GM18858 (cell line): ENCODE measurements around the gene IFNK.
A peak's percentile ranks its signal among the peaks of the same experiment; 100 is the strongest.
"Not testable (repeated sequence)": the region's sequence is repeated elsewhere in the genome, so short reads cannot be mapped to it uniquely, and the experiment has no call there.

ENCODE experiments used
- ATAC-seq: cut with Tn5 transposase; IDR thresholded peaks from one replicate; pipeline ENCODE4 v1.9.1; 2021; ENCODE audit not compliant: unreplicated experiment

The IFNK gene, protein sequence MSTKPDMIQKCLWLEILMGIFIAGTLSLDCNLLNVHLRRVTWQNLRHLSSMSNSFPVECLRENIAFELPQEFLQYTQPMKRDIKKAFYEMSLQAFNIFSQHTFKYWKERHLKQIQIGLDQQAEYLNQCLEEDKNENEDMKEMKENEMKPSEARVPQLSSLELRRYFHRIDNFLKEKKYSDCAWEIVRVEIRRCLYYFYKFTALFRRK

GRCh38 chr9:27524236-27524635 lies at the start of gene IFNK:
TSS of gene IFNK (plus strand) at chr9:27524290. CDS start at chr9:27524337, 47 bp downstream.
- ATAC-seq = no peak

GRCh38 chr9:27474305-27474704 lies 49.8 kb upstream of the IFNK start:
- no peak for ATAC-seq

- no peak for ATAC-seq
These were observed 49.0 kb upstream of the IFNK start for GRCh38 chr9:27475057-27475595.

GRCh38 chr9:27476870-27477515 lies 47.1 kb upstream of the IFNK start:
- no peak for ATAC-seq

DNA sequence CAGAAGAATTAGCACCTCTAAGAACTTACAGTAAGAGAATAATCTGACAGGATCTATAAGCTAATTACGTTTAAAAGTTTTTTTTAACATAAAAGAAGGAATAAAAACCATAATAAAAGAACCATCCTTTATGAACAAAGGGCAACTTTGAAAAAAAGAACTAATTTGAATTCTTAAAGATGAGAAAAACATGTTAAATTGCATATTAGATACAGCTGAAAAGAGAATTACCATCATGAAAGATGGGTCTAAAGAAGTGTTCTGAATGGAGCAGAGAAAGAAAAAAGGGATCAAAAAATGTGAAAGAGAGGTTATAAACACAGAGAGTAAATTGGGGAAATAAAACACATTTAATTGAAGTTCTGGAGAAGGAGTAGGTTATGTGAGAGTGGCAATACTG lies 45.8 kb upstream of the IFNK start:
- no peak for ATAC-seq

GRCh38 chr9:27482709-27483108 lies 41.4 kb upstream of the IFNK start:
- no peak for ATAC-seq

DNA sequence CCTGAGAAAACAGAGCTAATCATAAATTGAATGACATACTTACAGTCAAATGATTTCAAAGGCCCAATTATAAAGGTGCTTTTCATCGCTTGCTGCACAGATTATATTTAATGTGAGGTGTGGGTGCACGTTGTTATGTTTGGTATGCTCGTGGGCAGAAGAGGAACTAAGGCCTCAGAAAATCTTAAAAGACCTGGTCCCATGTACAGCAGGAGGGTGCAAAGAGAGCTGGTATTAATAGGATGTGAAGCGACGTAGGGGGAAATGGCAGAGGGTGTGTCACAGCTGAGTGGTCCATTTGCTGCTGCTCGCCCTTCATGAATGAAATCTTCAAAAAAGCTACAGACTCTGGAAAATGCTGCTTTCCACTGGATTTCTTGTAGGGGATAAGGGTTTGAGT lies 40.5 kb upstream of the IFNK start:
- ATAC-seq = no peak

DNA sequence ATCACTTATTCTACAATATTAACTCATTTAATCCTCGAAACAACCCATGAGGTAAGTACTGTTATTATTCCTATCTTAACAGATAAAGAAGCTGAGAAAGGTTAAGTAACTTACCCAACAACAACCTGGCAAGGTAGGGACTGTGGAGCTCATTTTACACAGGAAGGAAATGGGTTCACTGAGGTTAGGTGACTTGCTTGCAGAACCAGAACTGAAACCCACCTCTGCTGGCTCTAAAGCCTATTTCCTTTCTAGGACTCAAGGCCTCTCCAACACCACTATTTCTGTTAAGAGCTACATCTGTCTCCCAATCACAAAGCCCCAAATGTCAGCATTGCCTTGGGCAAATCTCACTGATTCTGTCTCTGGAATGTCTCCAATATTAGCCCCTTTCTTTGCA lies 38.9 kb upstream of the IFNK start:
- ATAC-seq = peak; percentile 73

GRCh38 chr9:27487128-27487640 lies 36.9 kb upstream of the IFNK start:
- no peak for ATAC-seq

- ATAC-seq = no peak
These were observed 36.2 kb upstream of the IFNK start for GRCh38 chr9:27487927-27488326.

DNA sequence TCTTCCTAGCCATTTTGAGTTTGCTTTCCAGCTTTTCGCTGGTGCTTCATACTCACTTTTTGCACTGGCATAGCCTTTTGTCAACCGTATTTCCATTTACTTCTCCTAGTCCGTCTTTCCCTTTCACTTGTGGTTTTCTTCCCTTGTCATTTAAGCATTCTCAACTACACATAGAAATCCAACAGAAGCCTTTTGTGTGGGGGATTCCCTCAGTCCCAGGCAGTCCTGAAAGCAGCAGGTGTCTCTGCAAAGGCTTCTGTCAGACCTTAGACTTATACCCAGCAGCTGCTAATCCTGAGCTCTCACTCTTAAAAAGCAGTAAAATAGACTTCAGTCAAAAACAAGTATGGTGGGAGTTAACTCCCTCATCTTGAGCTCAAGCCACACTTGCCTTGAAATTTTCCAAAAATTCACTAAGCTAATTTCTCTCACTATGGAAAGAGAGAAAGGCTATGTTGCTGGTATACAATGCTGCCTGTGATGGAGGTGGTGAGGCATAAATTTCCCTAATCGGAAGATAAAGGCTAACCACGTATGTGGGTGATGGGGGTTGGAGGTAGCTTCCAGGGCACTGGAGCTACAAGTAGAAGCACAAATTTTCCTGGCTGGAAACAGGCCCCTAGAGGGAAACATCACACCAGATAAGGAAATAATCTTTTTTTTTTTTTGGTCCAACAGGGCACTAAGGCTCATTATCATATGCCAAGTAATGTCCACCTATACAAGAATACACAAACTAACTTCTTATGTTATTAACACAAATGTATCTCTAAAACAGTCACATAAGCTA lies 34.8 kb upstream of the IFNK start:
- ATAC-seq = peak; percentile 80

GRCh38 chr9:27491154-27491553 lies 32.9 kb upstream of the IFNK start:
- ATAC-seq = no peak

- ATAC-seq = no peak
These were observed 28.5 kb upstream of the IFNK start for GRCh38 chr9:27495480-27496134.

GRCh38 chr9:27496135-27496504 lies 28.0 kb upstream of the IFNK start:
- no peak for ATAC-seq

DNA sequence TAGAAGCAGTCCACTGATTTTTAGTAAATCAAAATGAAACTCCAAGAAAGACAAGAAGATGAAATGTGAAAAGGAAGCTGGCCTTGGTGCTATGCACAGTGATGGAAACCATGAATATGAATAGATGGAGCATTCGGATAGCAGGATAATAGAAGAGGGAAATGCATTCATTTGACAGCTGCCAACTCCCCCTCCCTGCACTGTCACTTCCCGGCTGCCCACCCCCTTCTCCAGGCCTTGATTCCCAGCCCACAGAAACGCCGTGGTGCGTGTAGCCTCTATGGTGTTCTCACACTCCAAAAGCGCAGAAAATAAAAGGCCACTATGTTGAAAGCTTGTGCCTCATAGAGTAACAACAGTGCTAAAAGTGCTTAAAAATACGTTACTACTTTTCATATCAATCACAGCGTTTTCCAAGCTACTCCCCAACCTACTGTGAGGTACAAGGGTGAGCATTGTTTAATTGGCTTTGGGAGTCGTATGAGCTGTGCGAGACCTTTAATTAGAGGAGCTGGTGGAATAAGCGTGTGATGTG lies 26.1 kb upstream of the IFNK start:
- ATAC-seq = no peak

DNA sequence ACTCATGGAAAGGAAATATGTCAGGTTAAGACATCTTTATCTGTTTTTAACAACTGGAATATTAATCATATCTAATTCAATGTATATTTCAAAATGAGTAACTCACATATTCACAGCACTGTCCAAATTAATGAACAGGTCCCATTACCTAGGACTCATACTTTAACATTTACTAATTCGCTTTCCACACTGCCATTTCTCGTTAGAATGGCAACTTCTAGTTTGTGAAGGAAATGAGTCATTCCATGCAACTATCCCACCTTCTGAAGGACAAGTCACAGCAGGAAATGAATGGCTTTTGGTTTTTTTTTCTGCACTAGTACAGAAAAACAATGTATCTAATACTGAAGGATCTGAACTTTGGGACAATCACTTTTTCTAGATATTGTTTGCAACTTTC lies 24.6 kb upstream of the IFNK start:
- peak; percentile 73 for ATAC-seq

GRCh38 chr9:27500902-27501301 lies 23.2 kb upstream of the IFNK start:
- not testable (repeated sequence) for ATAC-seq

GRCh38 chr9:27503623-27504022 lies 20.5 kb upstream of the IFNK start:
- ATAC-seq = no peak

DNA sequence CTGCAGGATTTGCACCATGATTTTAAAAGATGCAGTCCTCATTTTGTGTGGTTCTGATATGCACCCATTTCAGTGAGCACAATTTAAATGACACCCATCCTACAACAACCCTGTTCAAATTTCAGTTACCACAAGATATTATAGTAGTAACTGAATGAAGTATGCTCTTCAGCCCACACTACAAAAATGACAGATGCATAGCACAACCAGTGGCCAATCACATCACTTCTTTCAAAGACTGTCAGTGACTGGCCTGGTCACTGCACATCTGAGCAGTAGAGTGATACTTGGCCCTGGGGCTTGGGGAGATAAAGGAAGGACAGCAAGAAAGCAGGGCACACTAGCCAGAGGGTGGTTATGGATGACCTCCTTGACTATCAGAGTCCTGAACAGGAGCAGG lies 19.8 kb upstream of the IFNK start:
- ATAC-seq = no peak

- ATAC-seq = no peak
These were observed 18.3 kb upstream of the IFNK start for GRCh38 chr9:27505744-27506161.

GRCh38 chr9:27506981-27507380 lies 17.1 kb upstream of the IFNK start:
- no peak for ATAC-seq
